Measurements from ENCODE around the gene NT5C2.

DNA sequence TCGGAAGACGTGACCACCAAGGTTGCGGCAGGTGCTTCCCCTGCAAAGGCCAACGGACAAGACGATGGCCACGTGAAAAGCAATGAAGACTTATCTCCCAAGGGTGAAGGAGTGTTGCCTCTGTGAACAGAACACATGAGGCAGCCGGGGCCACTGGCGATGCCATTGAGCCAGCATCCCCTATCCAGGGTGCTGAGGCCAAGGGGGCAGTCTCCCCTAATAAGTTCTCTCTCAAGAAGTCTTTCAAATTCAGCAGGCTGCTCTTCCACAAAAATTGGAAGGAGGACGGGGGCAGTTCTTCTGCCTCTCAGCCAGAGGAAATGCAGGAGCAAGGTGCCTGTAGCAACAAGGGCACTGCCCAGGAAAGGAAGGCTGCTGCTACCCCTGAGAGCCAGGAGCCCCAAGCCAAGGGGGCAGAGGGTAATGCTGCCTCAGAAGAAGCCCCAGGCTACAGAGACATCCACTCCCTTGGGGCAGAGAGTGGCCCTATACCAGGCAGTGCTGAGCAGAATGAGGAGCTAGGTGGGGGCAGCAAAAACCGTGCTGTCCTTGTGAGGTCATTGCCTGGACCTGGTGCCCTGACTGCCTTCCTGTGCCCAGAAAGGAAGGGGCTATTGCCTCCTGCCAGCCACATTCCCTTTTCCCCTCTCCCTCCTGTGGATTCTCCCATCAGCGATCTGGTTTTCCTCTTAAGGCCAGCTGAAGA is 17.3 kb downstream of the NT5C2 start:
- TF ChIP-seq POLR2A (IDR thresholded peaks at IDR 0.05; ENCODE audit: low read depth, low read length): no peak; the same call in 1 of the 2 replicates
- TF ChIP-seq TAF1 (IDR thresholded peaks at IDR 0.05; ENCODE audit: low read depth, low read length): no peak
